AML-193 (cell line): Measurements from ENCODE around the gene AIFM3.
"Not testable (repeated sequence)": the region's sequence is repeated elsewhere in the genome, so short reads cannot be mapped to it uniquely, and the experiment has no call there.

Source experiments
- DNase-seq, 2 experiments: peaks; one replicate each; lab custom pipeline; 2025; lab: John Stamatoyannopoulos, UW

AIFM3 gene

GRCh38 chr22:20957683-20958431 is 9.2 kb upstream of the AIFM3 start:
- no peak for DNase-seq

DNA sequence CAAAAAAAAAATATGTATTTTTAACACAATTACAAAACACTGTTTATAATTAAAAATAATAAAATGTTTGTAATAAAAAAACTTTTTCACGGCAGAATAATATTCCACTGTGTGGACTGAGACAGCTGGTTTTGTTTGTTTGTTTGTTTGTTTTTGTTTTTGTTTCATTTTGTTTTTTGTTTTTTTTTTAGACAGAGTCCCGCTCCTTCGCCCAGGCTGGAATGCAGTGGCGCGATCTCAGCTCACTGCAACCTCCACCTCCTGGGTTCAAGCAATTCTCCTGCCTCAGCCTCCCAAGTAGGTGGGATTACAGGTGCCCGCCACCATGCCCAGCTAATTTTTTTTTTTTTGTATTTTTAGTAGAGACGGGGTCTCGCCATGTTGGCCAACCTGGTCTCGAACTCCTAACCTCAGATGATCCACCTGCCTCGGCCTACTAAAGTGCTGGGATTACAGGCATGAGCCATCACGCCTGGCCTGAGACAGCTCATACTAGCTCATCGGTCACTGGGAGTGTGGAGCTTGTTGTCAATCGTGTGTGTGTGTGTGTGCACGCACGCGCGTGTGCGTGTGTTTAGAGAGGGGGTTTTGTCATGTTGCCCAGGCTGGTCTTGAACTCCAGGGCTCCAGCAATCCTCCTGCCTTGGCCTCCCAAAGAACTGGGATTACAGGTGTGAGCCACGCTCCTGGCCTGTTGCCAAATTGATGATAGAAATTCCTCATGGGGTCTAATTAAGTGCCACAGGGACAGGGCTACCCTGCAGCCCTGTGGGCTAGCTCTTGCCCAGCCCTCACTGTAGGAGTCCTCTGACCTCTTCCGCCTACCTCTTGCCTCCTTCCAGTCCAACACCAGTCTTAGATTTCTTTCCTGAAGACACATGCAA is 7.2 kb upstream of the AIFM3 start:
- no peak for DNase-seq

- DNase-seq, result no peak
Measured at GRCh38 chr22:20960609-20961008, 6.4 kb upstream of the AIFM3 start.

- DNase-seq, result no peak
Measured at GRCh38 chr22:20962491-20962945, 4.5 kb upstream of the AIFM3 start.

- no peak for DNase-seq
Measured at GRCh38 chr22:20963201-20964052, 3.6 kb upstream of the AIFM3 start.

DNA sequence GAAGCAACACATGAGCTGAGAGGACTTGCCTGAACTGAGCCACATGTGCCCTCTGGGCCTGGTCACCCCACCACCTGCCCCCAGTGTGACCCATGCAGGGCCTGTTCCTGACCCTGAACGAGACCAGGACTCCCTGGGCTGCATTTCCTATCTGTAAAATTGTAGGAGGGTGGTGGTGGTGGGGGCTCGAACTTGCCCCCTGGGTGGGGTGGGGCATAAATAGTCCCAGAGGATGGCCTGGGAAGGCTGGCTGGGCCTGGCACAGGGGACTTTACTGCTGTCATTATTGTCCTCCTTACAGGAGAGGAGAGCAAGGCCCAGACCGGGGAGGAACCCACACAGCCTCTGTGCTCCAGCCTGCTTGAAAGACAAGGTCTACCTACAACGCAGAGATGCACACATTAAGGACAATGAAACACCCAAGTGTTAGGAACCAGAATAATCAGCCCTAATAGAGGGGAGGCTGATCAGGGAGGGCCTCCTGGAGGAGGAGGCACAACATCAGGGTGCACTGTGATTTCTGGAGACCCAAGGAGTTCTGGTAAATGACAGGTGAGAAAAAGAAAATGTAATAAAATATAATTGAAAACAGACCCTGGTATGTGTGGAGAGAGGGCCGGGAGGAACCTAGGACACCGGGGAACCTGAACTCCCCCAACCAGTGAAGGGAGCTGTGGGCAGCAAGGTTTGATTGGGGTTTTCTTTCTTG is 2.8 kb upstream of the AIFM3 start:
- no peak for DNase-seq

DNA sequence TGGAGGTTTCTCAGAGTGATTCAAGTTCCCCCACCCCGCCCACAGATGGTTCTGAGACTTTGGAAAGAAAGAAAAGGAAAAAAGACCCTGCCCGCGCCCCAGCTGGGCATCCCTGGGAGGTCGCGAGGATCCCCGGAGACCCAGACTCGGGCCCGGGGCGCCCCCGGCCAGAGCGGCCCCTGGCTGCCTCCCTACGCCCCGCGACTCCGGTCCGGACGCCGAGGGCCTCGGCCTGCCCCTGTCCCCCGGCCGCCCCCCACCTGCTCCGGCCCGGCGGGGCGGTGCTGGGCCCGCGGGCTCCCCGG is 2.3 kb upstream of the AIFM3 start:
- no peak for DNase-seq

- DNase-seq, result no peak
Measured at GRCh38 chr22:20965104-20965887, 1.8 kb upstream of the AIFM3 start.

- DNase-seq, result no peak
Measured at GRCh38 chr22:20965888-20966855, 883 bp upstream of the AIFM3 start.

- no peak for DNase-seq
Measured at GRCh38 chr22:20967697-20968211, 699 bp downstream of the AIFM3 start.

- DNase-seq, result peak; percentile 26 to 38
Measured at GRCh38 chr22:20968281-20968977, 1.4 kb downstream of the AIFM3 start.

GRCh38 chr22:20970939-20971657 is 4.0 kb downstream of the AIFM3 start:
- no peak for DNase-seq

- not testable (repeated sequence) for DNase-seq
Measured at GRCh38 chr22:20972014-20972694, 5.1 kb downstream of the AIFM3 start.

DNA sequence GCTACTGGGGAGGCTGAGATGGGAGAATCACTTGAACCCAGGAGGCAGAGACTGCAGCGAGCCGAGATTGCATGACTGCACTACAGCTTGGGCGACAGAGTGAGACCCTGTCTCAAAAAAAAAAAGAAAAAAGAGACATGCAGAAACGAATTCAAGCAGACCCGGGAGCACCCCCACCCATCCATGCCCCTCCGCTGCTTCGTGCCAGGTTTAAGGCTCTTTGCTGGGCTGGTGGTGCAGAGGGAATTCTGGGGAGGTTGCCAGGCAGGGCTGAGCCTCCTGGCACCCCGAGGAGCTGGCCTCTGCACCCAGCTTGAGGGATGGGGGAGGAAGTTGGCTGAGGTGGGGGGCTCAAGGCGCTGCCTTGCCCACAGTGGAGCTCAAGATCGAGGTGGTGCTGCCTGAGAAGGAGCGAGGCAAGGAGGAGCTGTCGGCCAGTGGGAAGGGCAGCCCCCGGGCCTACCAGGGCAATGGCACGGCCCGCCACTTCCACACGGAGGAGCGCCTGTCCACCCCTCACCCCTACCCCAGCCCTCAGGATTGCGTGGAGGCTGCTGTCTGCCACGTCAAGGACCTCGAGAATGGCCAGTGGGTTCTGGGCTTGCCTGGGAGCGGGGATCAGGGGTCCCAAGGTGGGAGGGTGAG is 6.0 kb downstream of the AIFM3 start:
- DNase-seq, result no peak

GRCh38 chr22:20973634-20974286 is 6.7 kb downstream of the AIFM3 start:
- DNase-seq, result no peak

DNA sequence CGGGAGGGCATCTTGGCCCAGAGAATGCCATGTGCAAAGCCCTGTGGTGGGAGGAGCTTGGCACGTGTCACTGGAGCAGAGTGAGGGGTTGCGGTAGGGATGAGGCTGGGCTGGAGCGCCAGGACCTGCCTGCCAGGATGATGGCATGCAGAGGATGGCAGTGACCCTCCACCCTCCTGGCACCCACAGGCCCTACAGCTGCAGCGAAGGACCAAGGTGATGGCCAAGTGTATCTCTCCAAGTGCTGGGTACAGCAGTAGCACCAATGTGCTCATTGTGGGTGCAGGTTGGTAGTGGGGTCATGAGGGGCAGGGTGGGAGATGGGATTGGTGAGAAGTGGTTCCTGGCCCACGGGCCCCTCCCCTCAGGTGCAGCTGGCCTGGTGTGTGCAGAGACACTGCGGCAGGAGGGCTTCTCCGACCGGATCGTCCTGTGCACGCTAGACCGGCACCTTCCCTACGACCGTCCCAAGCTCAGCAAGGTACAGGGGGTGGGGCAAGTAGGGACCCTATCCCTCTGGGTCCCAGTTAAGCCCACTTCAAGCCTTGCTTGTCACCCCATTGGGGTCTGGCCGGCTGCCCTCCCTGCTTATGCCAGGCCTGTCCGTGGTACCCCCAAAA is 7.4 kb downstream of the AIFM3 start:
- no peak for DNase-seq
